Calu3 (cell line): ENCODE measurements around the gene CDH19. TPM values are rescaled to one million over a fixed set of nuclear protein-coding genes. Genes with fewer than 3 reads are reported as not detected.

Source experiments
- Bru-seq: library from RNA; stranded (reverse); fragments of 400-500 nt; gene quantifications from one replicate; lab custom pipeline; 2021; lab: Mats Ljungman, UMichigan
- BruChase-seq, 2 experiments: library from RNA; stranded (reverse); fragments of 400-500 nt; gene quantifications; one replicate each; lab custom pipeline; 2021; lab: Mats Ljungman, UMichigan
- BruUV-seq: library from RNA; stranded (reverse); fragments of 400-500 nt; replicated peaks from 2 replicates; lab custom pipeline; 2021; lab: Mats Ljungman, UMichigan
- CTCF ChIA-PET: fragments of 300-600 bp; sonication (Branson Sonifier 250); formaldehyde crosslinking; loops from one replicate; lab custom pipeline; 2022; ENCODE audit warnings: antibody characterized with exemption; lab: Charles Lee
- DNase-seq: peaks from one replicate; pipeline ENCODE4 v3.0.0; 2022
- H3K27ac Mint-ChIP-seq: one replicate; pipeline ENCODE4 v1.8.0; 2022; ENCODE audit warnings: mixed read lengths; ENCODE audit not compliant: unreplicated experiment
- H3K27me3 Mint-ChIP-seq: one replicate; pipeline ENCODE4 v1.8.0; 2022; ENCODE audit warnings: mixed read lengths; ENCODE audit not compliant: unreplicated experiment
- H3K36me3 Mint-ChIP-seq: one replicate; pipeline ENCODE4 v1.8.0; 2022; ENCODE audit warnings: mild to moderate bottlenecking, moderate library complexity, mixed read lengths; ENCODE audit not compliant: insufficient read depth, unreplicated experiment
- H3K4me1 Mint-ChIP-seq: one replicate; pipeline ENCODE4 v1.8.0; 2022; ENCODE audit warnings: mild to moderate bottlenecking, low read depth, mixed read lengths; ENCODE audit not compliant: unreplicated experiment
- H3K4me3 Mint-ChIP-seq: one replicate; pipeline ENCODE4 v1.8.0; 2022; ENCODE audit warnings: mild to moderate bottlenecking, low read depth, moderate library complexity, mixed read lengths; ENCODE audit not compliant: unreplicated experiment
- H3K9me3 Mint-ChIP-seq: one replicate; pipeline ENCODE4 v1.8.0; 2022; ENCODE audit warnings: low read depth, mixed read lengths; ENCODE audit not compliant: unreplicated experiment
- intact Hi-C: fragments of 100-400 bp; cut with micrococcal nuclease; formaldehyde crosslinking; loops from one replicate; pipeline ENCODE4 v1.10.0; 2022; ENCODE audit not compliant: unreplicated experiment
- long read RNA-seq: library from polyadenylated mRNA; stranded (forward); transcript quantifications from one replicate; pipeline ENCODE4 v2.0.0, GENCODE V29; 2022
- total RNA-seq: library from RNA; stranded (reverse); gene quantifications from 2 replicates; pipeline ENCODE4 v1.2.3, GENCODE V29; 2022
- TF ChIP-seq, protein P1 (sequence below): fragments of 200-600 bp; IDR thresholded peaks from one replicate; pipeline ENCODE4 v1.8.0; 2022; ENCODE audit warnings: antibody characterized with exemption; ENCODE audit not compliant: unreplicated experiment

CDH19 gene
- total RNA-seq (0.27 and 0.33 TPM in 2 replicates), Bru-seq, nascent RNA (percentile 11 among the genes with signal in this experiment), BruChase-seq, experiment 1, labeled RNA remaining after a 6-hour chase (percentile 15 among the genes with signal in this experiment), BruChase-seq, experiment 2, labeled RNA remaining after a 2-hour chase (percentile 15 among the genes with signal in this experiment)
- long read RNA-seq, full-length matches to known transcripts: 1 of 2 reads
- long read RNA-seq, partial matches to known transcripts: 1 of 2 reads
- long read RNA-seq, other reads (novel, unspliced or antisense): 0 of 2 reads

DNA sequence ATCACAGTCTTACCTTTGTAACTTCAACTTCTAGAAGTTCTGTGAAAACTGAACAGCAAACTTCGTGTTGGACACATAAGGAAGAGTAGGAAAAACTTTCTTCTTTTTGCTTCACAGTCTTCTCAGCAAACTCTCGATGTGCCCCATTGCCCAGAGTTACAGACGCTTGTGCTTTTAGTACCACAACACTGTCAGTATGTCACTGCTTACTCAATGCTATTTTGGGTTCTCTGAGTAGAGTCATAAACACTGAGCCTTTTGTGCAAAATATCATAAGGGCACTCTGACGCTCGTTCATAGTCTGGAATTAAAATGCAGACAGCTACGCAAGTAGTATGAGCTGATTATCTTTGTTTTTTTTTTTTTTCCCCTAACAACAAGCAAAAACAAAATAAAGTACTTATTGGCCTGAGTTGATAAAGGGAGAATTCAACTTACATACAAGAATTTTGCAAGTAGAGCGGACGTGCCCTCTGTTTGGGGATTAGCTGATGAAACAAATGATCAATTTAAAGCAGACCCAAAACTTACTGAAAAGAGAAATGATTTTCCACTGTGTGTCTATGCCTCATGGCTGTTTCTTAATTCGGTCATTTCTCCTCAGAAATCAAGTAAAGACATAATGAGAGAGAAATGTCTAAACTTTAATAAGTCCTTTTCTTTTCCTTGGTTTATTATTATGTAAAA, at the start of gene CDH19:
CDH19 (minus strand) TSS at position 150 of the 687 bp plus-strand sequence. CDS start 31,886 bp downstream, outside the sequence.
- DNase-seq: no peak

GRCh38 chr18:66647671-66648070, 43.8 kb upstream of the CDH19 start:
- H3K4me3 Mint-ChIP-seq: no peak overlapping the region
- BruUV-seq: no TSS peak
- no peak for DNase-seq
- H3K27ac Mint-ChIP-seq: no peak overlapping the region
- CTCF ChIA-PET: no interaction called here
- intact Hi-C loops: no loop called here
- peaks cover 27% of the 10 kb centered on the region for H3K4me1 Mint-ChIP-seq
- TF ChIP-seq, protein P1, sequence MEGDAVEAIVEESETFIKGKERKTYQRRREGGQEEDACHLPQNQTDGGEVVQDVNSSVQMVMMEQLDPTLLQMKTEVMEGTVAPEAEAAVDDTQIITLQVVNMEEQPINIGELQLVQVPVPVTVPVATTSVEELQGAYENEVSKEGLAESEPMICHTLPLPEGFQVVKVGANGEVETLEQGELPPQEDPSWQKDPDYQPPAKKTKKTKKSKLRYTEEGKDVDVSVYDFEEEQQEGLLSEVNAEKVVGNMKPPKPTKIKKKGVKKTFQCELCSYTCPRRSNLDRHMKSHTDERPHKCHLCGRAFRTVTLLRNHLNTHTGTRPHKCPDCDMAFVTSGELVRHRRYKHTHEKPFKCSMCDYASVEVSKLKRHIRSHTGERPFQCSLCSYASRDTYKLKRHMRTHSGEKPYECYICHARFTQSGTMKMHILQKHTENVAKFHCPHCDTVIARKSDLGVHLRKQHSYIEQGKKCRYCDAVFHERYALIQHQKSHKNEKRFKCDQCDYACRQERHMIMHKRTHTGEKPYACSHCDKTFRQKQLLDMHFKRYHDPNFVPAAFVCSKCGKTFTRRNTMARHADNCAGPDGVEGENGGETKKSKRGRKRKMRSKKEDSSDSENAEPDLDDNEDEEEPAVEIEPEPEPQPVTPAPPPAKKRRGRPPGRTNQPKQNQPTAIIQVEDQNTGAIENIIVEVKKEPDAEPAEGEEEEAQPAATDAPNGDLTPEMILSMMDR: no peak
- H3K27me3 Mint-ChIP-seq: no peaks in the 10 kb centered on the region
- H3K36me3 Mint-ChIP-seq: no peaks in the 10 kb centered on the region
- peaks cover 9% of the 10 kb centered on the region for H3K9me3 Mint-ChIP-seq

More for the DNA sequence above, at the start of gene CDH19:
- Mint-ChIP-seq H3K9me3 (no peaks in the 10 kb centered on the region), H3K27me3 (no peaks in the 10 kb centered on the region), H3K4me3 (no peak within 1 kb of the TSS), H3K4me1 (peaks cover 10% of the 10 kb centered on the region), H3K27ac (peak within 1 kb of the TSS; percentile 56), H3K36me3 (peaks cover 4% of the 10 kb centered on the region)
- CTCF ChIA-PET: no interaction called here
- BruUV-seq: no TSS peak
- TF ChIP-seq, protein P1: no peak
- intact Hi-C loops: no loop called here

- no peak for DNase-seq
- Mint-ChIP-seq H3K27me3 (no peaks in the 10 kb centered on the region), H3K4me1 (peaks cover 27% of the 10 kb centered on the region), H3K4me3 (no peak overlapping the region), H3K27ac (no peak overlapping the region), H3K9me3 (peaks cover 6% of the 10 kb centered on the region), H3K36me3 (no peaks in the 10 kb centered on the region)
- TF ChIP-seq, protein P1: no peak
- CTCF ChIA-PET: no interaction called here
- intact Hi-C loops: no loop called here
- no TSS peak for BruUV-seq
Measured at GRCh38 chr18:66646609-66647008, 42.7 kb upstream of the CDH19 start.

GRCh38 chr18:66645983-66646382, 42.1 kb upstream of the CDH19 start:
- TF ChIP-seq, protein P1: no peak
- Mint-ChIP-seq H3K9me3 (peaks cover 6% of the 10 kb centered on the region), H3K36me3 (no peaks in the 10 kb centered on the region), H3K4me1 (peaks cover 27% of the 10 kb centered on the region), H3K4me3 (no peak overlapping the region), H3K27me3 (no peaks in the 10 kb centered on the region), H3K27ac (no peak overlapping the region)
- no TSS peak for BruUV-seq
- CTCF ChIA-PET: no interaction called here
- intact Hi-C loops: no loop called here
- no peak for DNase-seq
